LNCaP clone FGC (cell line): ENCODE data around the gene SERPINA10.
"Not testable (repeated sequence)": the region's sequence is repeated elsewhere in the genome, so short reads cannot be mapped to it uniquely, and the experiment has no call there.

Experiments
- DNase-seq: peaks from one replicate; pipeline ENCODE4 v3.0.0-alpha.2; 2011; ENCODE audit warnings: low read depth
- H3K4me3 ChIP-seq: 2 replicates; pipeline ENCODE4 v1.5.1; 2011; ENCODE audit warnings: mild to moderate bottlenecking, low read depth, low read length, control low read depth
- CTCF ChIP-seq: IDR thresholded peaks from 2 replicates; pipeline ENCODE4 v1.5.1; 2012; ENCODE audit warnings: mild to moderate bottlenecking; ENCODE audit not compliant: control insufficient read depth, insufficient read depth; ENCODE audit errors: extremely low read depth

SERPINA10 gene

GRCh38 chr14:94285158-94285557 is 7.9 kb downstream of the SERPINA10 start:
- DNase-seq, result no peak
- no peak overlapping the region for H3K4me3 ChIP-seq
- TF ChIP-seq CTCF, result no peak

GRCh38 chr14:94284221-94284620 is 8.8 kb downstream of the SERPINA10 start:
- DNase-seq, result no peak
- TF ChIP-seq CTCF, result no peak
- no peak overlapping the region for H3K4me3 ChIP-seq

- no peak for DNase-seq
- no peak for TF ChIP-seq CTCF
- H3K4me3 ChIP-seq, result no peak overlapping the region
Observed at GRCh38 chr14:94282991-94283723, 9.9 kb downstream of the SERPINA10 start.

- no peak for DNase-seq
- no peak for TF ChIP-seq CTCF
- no peak overlapping the region for H3K4me3 ChIP-seq
Observed at GRCh38 chr14:94278731-94279130, 14.3 kb downstream of the SERPINA10 start.

- DNase-seq, H3K4me3 ChIP-seq: not testable (repeated sequence)
Observed at GRCh38 chr14:94276898-94277561, 16.0 kb downstream of the SERPINA10 start.

GRCh38 chr14:94269156-94269555 is 23.9 kb downstream of the SERPINA10 start:
- no peak overlapping the region for H3K4me3 ChIP-seq
- no peak for DNase-seq
- TF ChIP-seq CTCF, result no peak

GRCh38 chr14:94268582-94268981 is 24.5 kb downstream of the SERPINA10 start:
- H3K4me3 ChIP-seq, DNase-seq: not testable (repeated sequence)

GRCh38 chr14:94267352-94267751 is 25.7 kb downstream of the SERPINA10 start:
- TF ChIP-seq CTCF, result no peak
- no peak overlapping the region for H3K4me3 ChIP-seq
- DNase-seq, result no peak

- not testable (repeated sequence) for H3K4me3 ChIP-seq, DNase-seq
Observed at GRCh38 chr14:94264195-94264594, 28.9 kb downstream of the SERPINA10 start.
